IMR-90 (cell line): ENCODE results near the gene WDR43.

Experiments used
- BHLHE40 ChIP-seq: fragments of 150-350 bp; IDR thresholded peaks from 2 replicates; pipeline ENCODE4 v1.6.1; 2016; ENCODE audit warnings: mild to moderate bottlenecking, low read depth, low read length
- CEBPB ChIP-seq: IDR thresholded peaks from 2 replicates; pipeline ENCODE4 v1.6.1; 2012; ENCODE audit warnings: low read depth, low read length, improper control_type of control experiment
- CHD1 ChIP-seq: IDR thresholded peaks from 2 replicates; pipeline ENCODE4 v1.6.1; 2012; ENCODE audit warnings: low read depth, low read length, improper control_type of control experiment
- CTCF ChIP-seq: conservative IDR thresholded peaks from 2 replicates; pipeline ENCODE4 v1.5.1; 2012; ENCODE audit warnings: mild to moderate bottlenecking, low read depth, low read length, improper control_type of control experiment
- MAFK ChIP-seq: IDR thresholded peaks from 2 replicates; pipeline ENCODE4 v1.6.1; 2012; ENCODE audit warnings: low read depth, low read length, improper control_type of control experiment
- MAZ ChIP-seq: IDR thresholded peaks from 2 replicates; pipeline ENCODE4 v1.6.1; 2012; ENCODE audit warnings: low read depth, mild to moderate bottlenecking, low read length, improper control_type of control experiment, moderate library complexity, borderline replicate concordance
- MXI1 ChIP-seq: IDR thresholded peaks from 2 replicates; pipeline ENCODE4 v1.6.1; 2012; ENCODE audit warnings: low read depth, mild to moderate bottlenecking, low read length, moderate library complexity, borderline replicate concordance
- POLR2A ChIP-seq: IDR thresholded peaks from 2 replicates; pipeline ENCODE4 v1.6.1; 2012; ENCODE audit warnings: mild to moderate bottlenecking, low read depth, low read length
- RAD21 ChIP-seq: IDR thresholded peaks from 2 replicates; pipeline ENCODE4 v1.6.1; 2012; ENCODE audit warnings: low read length, improper control_type of control experiment
- RCOR1 ChIP-seq: IDR thresholded peaks from 2 replicates; pipeline ENCODE4 v1.6.1; 2012; ENCODE audit warnings: mild to moderate bottlenecking, low read length, improper control_type of control experiment; ENCODE audit not compliant: insufficient replicate concordance
- RFX5 ChIP-seq: IDR thresholded peaks from 2 replicates; pipeline ENCODE4 v1.8.0; 2012; ENCODE audit warnings: low read depth, mild to moderate bottlenecking, low read length, moderate library complexity
- SMC3 ChIP-seq: fragments of 150-350 bp; IDR thresholded peaks from 2 replicates; pipeline ENCODE4 v1.6.1; 2016; ENCODE audit warnings: low read depth, mild to moderate bottlenecking, antibody characterized with exemption, low read length, moderate library complexity

- TF ChIP-seq SMC3 (no peak), CTCF (no peak), RFX5 (no peak), CEBPB (no peak), RAD21 (no peak), RCOR1 (no peak), MXI1 (no peak), POLR2A (no peak), MAFK (no peak), BHLHE40 (no peak), MAZ (no peak), CHD1 (no peak)
Observed at GRCh38 chr2:28991460-28991859, 97.0 kb downstream of the WDR43 start.
